H9 (cell line): ENCODE data around the gene KCNJ1. TPM values are rescaled to one million over a fixed set of nuclear protein-coding genes. Genes with fewer than 3 reads are reported as not detected.

Experiments
- DNase-seq: peaks from one replicate; pipeline ENCODE4 v3.0.0-alpha.2; 2017
- H2AFZ ChIP-seq: one replicate; pipeline ENCODE4 v1.6.1; 2013; ENCODE audit warnings: mild to moderate bottlenecking, low read length, control low read depth, moderate library complexity
- H2AK5ac ChIP-seq: 2 replicates; pipeline ENCODE4 v1.6.1; 2013; ENCODE audit warnings: low read length, control low read depth, mixed read lengths; ENCODE audit not compliant: insufficient read length
- H2BK120ac ChIP-seq: one replicate; pipeline ENCODE4 v1.6.1; 2013; ENCODE audit warnings: low read depth, mild to moderate bottlenecking, low read length, control low read depth, inconsistent platforms; ENCODE audit not compliant: poor library complexity, severe bottlenecking
- H2BK12ac ChIP-seq: 2 replicates; pipeline ENCODE4 v1.6.1; 2013; ENCODE audit warnings: low read length, control low read depth, mixed read lengths, low read depth; ENCODE audit not compliant: insufficient read length
- H2BK15ac ChIP-seq: 2 replicates; pipeline ENCODE4 v1.6.1; 2013; ENCODE audit warnings: low read depth, low read length, control low read depth
- H2BK20ac ChIP-seq: one replicate; pipeline ENCODE4 v1.6.1; 2013; ENCODE audit warnings: low read depth, mild to moderate bottlenecking, low read length, control low read depth, inconsistent platforms; ENCODE audit not compliant: poor library complexity, severe bottlenecking
- H2BK5ac ChIP-seq: 2 replicates; pipeline ENCODE4 v1.6.1; 2013; ENCODE audit warnings: low read length, control low read depth, mixed read lengths; ENCODE audit not compliant: insufficient read length
- H3K14ac ChIP-seq: 2 replicates; pipeline ENCODE4 v1.6.1; 2013; ENCODE audit warnings: low read length, control low read depth; ENCODE audit not compliant: insufficient read depth
- H3K18ac ChIP-seq: 2 replicates; pipeline ENCODE4 v1.6.1; 2013; ENCODE audit warnings: low read depth, mild to moderate bottlenecking, mixed read lengths, low read length, control low read depth; ENCODE audit not compliant: insufficient read length
- H3K23ac ChIP-seq: 2 replicates; pipeline ENCODE4 v1.6.1; 2013; ENCODE audit warnings: low read length, control low read depth, mixed read lengths, low read depth; ENCODE audit not compliant: insufficient read length
- H3K23me2 ChIP-seq: 2 replicates; pipeline ENCODE4 v1.6.1; 2013; ENCODE audit warnings: low read depth, mild to moderate bottlenecking, mixed read lengths, low read length, control low read depth; ENCODE audit not compliant: insufficient read length, poor library complexity, severe bottlenecking
- H3K27ac ChIP-seq: 2 replicates; pipeline ENCODE4 v1.5.1; 2013; ENCODE audit warnings: low read length, control low read depth, mixed read lengths, low read depth; ENCODE audit not compliant: insufficient read length
- H3K27me3 ChIP-seq: 2 replicates; pipeline ENCODE4 v1.6.1; 2013; ENCODE audit warnings: low read length, control low read depth, inconsistent platforms; ENCODE audit not compliant: insufficient read depth
- H3K4ac ChIP-seq: 2 replicates; pipeline ENCODE4 v1.6.1; 2013; ENCODE audit warnings: low read depth, mild to moderate bottlenecking, control low read depth, inconsistent platforms, low read length, moderate library complexity
- H3K4me1 ChIP-seq: 2 replicates; pipeline ENCODE4 v1.6.1; 2013; ENCODE audit warnings: low read length, control low read depth, inconsistent platforms; ENCODE audit not compliant: insufficient read depth
- H3K4me2 ChIP-seq: 2 replicates; pipeline ENCODE4 v1.6.1; 2013; ENCODE audit warnings: low read length, control low read depth, mixed read lengths; ENCODE audit not compliant: insufficient read length, insufficient read depth
- H3K56ac ChIP-seq: 2 replicates; pipeline ENCODE4 v1.6.1; 2013; ENCODE audit warnings: low read depth, mild to moderate bottlenecking, mixed read lengths, low read length, control low read depth; ENCODE audit not compliant: insufficient read length
- H3K79me1 ChIP-seq: 2 replicates; pipeline ENCODE4 v1.6.1; 2013; ENCODE audit warnings: low read depth, mild to moderate bottlenecking, moderate library complexity, low read length, control low read depth, inconsistent platforms; ENCODE audit not compliant: insufficient read depth, poor library complexity, severe bottlenecking
- H3K79me2 ChIP-seq: 2 replicates; pipeline ENCODE4 v1.6.1; 2013; ENCODE audit warnings: low read length, control low read depth, inconsistent platforms; ENCODE audit not compliant: insufficient read depth
- H3K9ac ChIP-seq: 2 replicates; pipeline ENCODE4 v1.6.1; 2013; ENCODE audit warnings: low read length, control low read depth, mixed read lengths; ENCODE audit not compliant: insufficient read length; ENCODE audit errors: extremely low read depth
- H3K9me3 ChIP-seq: one replicate; pipeline ENCODE4 v1.6.1; 2013; ENCODE audit warnings: low read depth, low read length, inconsistent platforms; ENCODE audit not compliant: control insufficient read depth
- H3T11ph ChIP-seq: one replicate; pipeline ENCODE4 v1.6.1; 2013; ENCODE audit warnings: mild to moderate bottlenecking, low read length, control low read depth, inconsistent platforms
- H4K20me1 ChIP-seq: one replicate; pipeline ENCODE4 v1.6.1; 2013; ENCODE audit not compliant: control insufficient read depth, insufficient read length, insufficient read depth
- H4K5ac ChIP-seq: 2 replicates; pipeline ENCODE4 v1.6.1; 2013; ENCODE audit warnings: low read depth, mild to moderate bottlenecking, mixed read lengths, low read length, control low read depth; ENCODE audit not compliant: insufficient read length
- H4K8ac ChIP-seq: replicated peaks from 2 replicates; pipeline ENCODE4 v1.6.1; 2013; ENCODE audit warnings: low read length, control low read depth, mixed read lengths, low read depth; ENCODE audit not compliant: insufficient read length
- H4K91ac ChIP-seq: 2 replicates; pipeline ENCODE4 v1.6.1; 2013; ENCODE audit warnings: low read depth, mild to moderate bottlenecking, moderate library complexity, mixed read lengths, low read length, control low read depth; ENCODE audit not compliant: insufficient read length
- H3K27ac Mint-ChIP-seq, 3 experiments: 2 replicates in 2 of 3; 3 replicates in 1 of 3; pipeline ENCODE4 v1.8.0; 2020 to 2021; ENCODE audit warnings: mixed read lengths in 3 of 3, mild to moderate bottlenecking in 1 of 3, moderate library complexity in 1 of 3
- H3K27me3 Mint-ChIP-seq: 2 replicates; pipeline ENCODE4 v1.8.0; 2021; ENCODE audit warnings: low read depth, mild to moderate bottlenecking, moderate library complexity, mixed read lengths
- H3K36me3 Mint-ChIP-seq, 3 experiments: 2 replicates in 2 of 3; 3 replicates in 1 of 3; pipeline ENCODE4 v1.8.0; 2020 to 2021; ENCODE audit warnings: low read depth in 3 of 3, mixed read lengths in 3 of 3; ENCODE audit not compliant: insufficient read depth in 1 of 3
- H3K4me1 Mint-ChIP-seq, 2 experiments: 2 replicates each; pipeline ENCODE4 v1.8.0; 2020; ENCODE audit warnings: mixed read lengths in 2 of 2
- H3K4me3 Mint-ChIP-seq, 2 experiments: 2 replicates in 1 of 2; 3 replicates in 1 of 2; pipeline ENCODE4 v1.8.0; 2020 to 2021; ENCODE audit warnings: mild to moderate bottlenecking in 2 of 2, mixed read lengths in 2 of 2, moderate library complexity in 1 of 2
- H3K9me3 Mint-ChIP-seq, 2 experiments: 2 replicates in 1 of 2; 3 replicates in 1 of 2; pipeline ENCODE4 v1.8.0; 2020; ENCODE audit warnings: mild to moderate bottlenecking in 2 of 2, mixed read lengths in 2 of 2, moderate library complexity in 1 of 2
- CTCF ChIP-seq: fragments of 200-600 bp; sonication (generic); conservative IDR thresholded peaks from 3 replicates; pipeline ENCODE4 v1.8.0; 2021; ENCODE audit warnings: antibody characterized with exemption, mild to moderate bottlenecking
- WGBS: extraction: QIAGEN DNeasy Blood & Tissue Kit; methylation state at CpG from one replicate; pipeline ENCODE4 v1.1.7; 2013; ENCODE audit warnings: missing lambda C conversion rate, low lambda C conversion rate, mixed read lengths; ENCODE audit not compliant: insufficient read length; ENCODE audit errors: extremely low coverage; 5-methylcytosine and 5-hydroxymethylcytosine counted together
- total RNA-seq: library from RNA; stranded (reverse); gene quantifications from 2 replicates; pipeline ENCODE4 v1.2.1, GENCODE V29; 2021

The KCNJ1 gene
- total RNA-seq, 1 experiment from 2014 or later, result not detected

GRCh38 chr11:128834157-128834556, 32.9 kb downstream of the KCNJ1 start:
- H4K5ac ChIP-seq, result no peak overlapping the region
- no peak overlapping the region for H2BK12ac ChIP-seq
- no peak overlapping the region for H2BK20ac ChIP-seq
- no peak overlapping the region for H2BK15ac ChIP-seq
- H3K4me2 ChIP-seq, result no peak overlapping the region
- Mint-ChIP-seq H3K27ac (0 out of 7 replicates have a peak overlapping the region, but pooled peaks of 1 of the 3 experiments have one; percentile 39), H3K27me3 (peaks cover 4% of the 10 kb centered on the region; the same call in 1 of the 2 replicates), H3K9me3 (no peaks in the 10 kb centered on the region; a peak in 1 of 5 replicates), H3K4me1 (peaks cover 27 to 43% of the 10 kb centered on the region in 2 experiments), H3K36me3 (no peaks in the 10 kb centered on the region; a peak in 1 of 7 replicates), H3K4me3 (no peak overlapping the region)
- H3K56ac ChIP-seq, result no peak overlapping the region
- H4K8ac ChIP-seq, result no peak overlapping the region
- no CpG with 5 or more reads among the region's 2 CpGs for WGBS
- no peak overlapping the region for H3K4ac ChIP-seq
- no peaks in the 10 kb centered on the region for H3K9me3 ChIP-seq
- H2AK5ac ChIP-seq, result no peak overlapping the region
- no peak overlapping the region for H3K9ac ChIP-seq
- H3K27ac ChIP-seq, result no peak overlapping the region
- H2BK5ac ChIP-seq, result no peak overlapping the region
- H3K23me2 ChIP-seq, result no peaks in the 10 kb centered on the region
- no peak overlapping the region for H3T11ph ChIP-seq
- no peak overlapping the region for H4K91ac ChIP-seq
- no peaks in the 10 kb centered on the region for H3K79me1 ChIP-seq
- H3K18ac ChIP-seq, result no peak overlapping the region
- H2AFZ ChIP-seq, result no peak overlapping the region
- H3K23ac ChIP-seq, result no peak overlapping the region
- H3K4me1 ChIP-seq, result peaks cover 14% of the 10 kb centered on the region; the same call in 1 of the 2 replicates
- H3K27me3 ChIP-seq, result no peaks in the 10 kb centered on the region
- H3K79me2 ChIP-seq, result no peaks in the 10 kb centered on the region
- no peak for DNase-seq
- no peak overlapping the region for H2BK120ac ChIP-seq
- no peaks in the 10 kb centered on the region for H4K20me1 ChIP-seq
- H3K14ac ChIP-seq, result no peak overlapping the region
- TF ChIP-seq CTCF, result no peak
